Heart left ventricle (tissue), 16 donors: ENCODE measurements around the gene S100A13. TPM values are rescaled to one million over a fixed set of nuclear protein-coding genes. Genes with fewer than 3 reads are reported as not detected.

Source experiments
- ATAC-seq, 4 donors: fragments of 200-7000 bp; cut with Tn5 transposase; one replicate each; pipeline ENCODE4 v1.9.1; 2020 to 2022; ENCODE audit warnings: moderate library complexity in 4 of 4, mild to moderate bottlenecking in 3 of 4, moderate number of reproducible peaks in 1 of 4
- DNase-seq, 5 donors: peaks; one replicate each; pipeline ENCODE4 v3.0.0-alpha.2; 2020
- H3K27ac ChIP-seq, 12 donors: fragments of 200-600 bp; sonication (generic) in 4 of 12; one replicate each; pipeline versions ENCODE4 v1.5.0 to v1.8.0; 2016 to 2022; ENCODE audit warnings: mild to moderate bottlenecking in 2 of 12
- H3K27me3 ChIP-seq, 9 donors: fragments of 200-600 bp; sonication (generic) in 2 of 9; one replicate each; pipeline versions ENCODE4 v1.5.1 to v1.8.0; 2016 to 2022; ENCODE audit warnings: mild to moderate bottlenecking in 3 of 9
- H3K36me3 ChIP-seq, 9 donors: fragments of 200-600 bp; sonication (generic) in 2 of 9; one replicate each; pipeline versions ENCODE4 v1.5.0 to v1.8.0; 2018 to 2022; ENCODE audit warnings: mild to moderate bottlenecking in 2 of 9
- H3K4me1 ChIP-seq, 12 donors: fragments of 200-600 bp; sonication (generic) in 4 of 12; one replicate each; pipeline versions ENCODE4 v1.5.0 to v1.8.0; 2016 to 2022; ENCODE audit warnings: mild to moderate bottlenecking in 3 of 12
- H3K4me3 ChIP-seq, 12 donors: fragments of 200-600 bp; sonication (generic) in 4 of 12; one replicate each; pipeline versions ENCODE4 v1.5.0 to v1.8.0; 2017 to 2022; ENCODE audit warnings: mild to moderate bottlenecking in 9 of 12, moderate library complexity in 4 of 12
- H3K9me3 ChIP-seq, 12 donors: fragments of 200-600 bp; sonication (generic) in 4 of 12; one replicate each; pipeline versions ENCODE4 v1.5.0 to v1.8.0; 2016 to 2022; ENCODE audit warnings: mild to moderate bottlenecking in 1 of 12
- POLR2A ChIP-seq, 2 donors: fragments of 450-650 bp; IDR thresholded peaks; one replicate each; pipeline ENCODE4 v1.6.1; 2017; ENCODE audit warnings: antibody characterized with exemption in 2 of 2, mild to moderate bottlenecking in 2 of 2, moderate library complexity in 2 of 2
- WGBS, 4 donors: extraction: QIAGEN DNeasy Blood & Tissue Kit in 2 of 4; methylation state at CpG; one replicate each; pipeline versions ENCODE4 v1.1.5 to v1.1.7; 2013 to 2018; 5-methylcytosine and 5-hydroxymethylcytosine counted together
- intact Hi-C, 10 donors: fragments of 100-400 bp; cut with DNase I; formaldehyde crosslinking; loops; one replicate each; pipeline versions ENCODE4 v1.11.1 to v1.14.2; 2022
- polyA plus RNA-seq, 2 donors: library from polyadenylated mRNA; stranded (reverse); fragments of 200-250 nt; gene quantifications; one replicate each; pipeline ENCODE4 v1.2.3, GENCODE V29; 2013
- total RNA-seq, 9 donors: library from RNA; depleted of rRNA in 2 of 9; stranded (reverse); fragments of >200 nt in 2 of 9; fragmentation: NEBNext Ultra II Directional in 3 of 9; extraction: Animal tissue kit (Norgen Biotek cat#: 25700) in 3 of 9; gene quantifications; one replicate each; pipeline versions ENCODE4 v1.1.0 to v1.2.4, GENCODE V29; 2016 to 2023
- TF ChIP-seq, protein P1 (sequence below), 12 donors: fragments of 200-600 bp; sonication (generic) in 4 of 12; IDR thresholded peaks; one replicate each; pipeline versions ENCODE4 v1.5.0 to v1.8.0; 2018 to 2022; ENCODE audit warnings: antibody characterized with exemption in 12 of 12, mild to moderate bottlenecking in 5 of 12
- donor health status: ischemic (EF 13 %, LVEDD 7.1; RV severe dilation, severe dysfunction).
- donor health status: healthy with polysubstance abuse.
- donor health status: DM: no; HTN: yes; CAD: no.
- donor health status: DM: no; HTN: no; CAD: no.
- donor health status: ischemic (EF 25% LVEDD 6.9; RV normal size, moderate dysfunction).
- donor health status: ischemic (EF 25% LVEDD 5.7; RV mildly dilated, moderate dysfunction).
- donor health status: healthy.
- donor health status: DM: yes; HTN: yes; CAD: no.
- donor health status: ischemic (EF 35%, LVEDD 5.7; RV mildly dilated, moderate dysfunction).
- donor health status: nonischemic (EF 11% LVEDD 7.7; RV severe dilation, severe dysfunction).
- donor health status: DM: yes; HTN: yes; CAD: no.
- donor health status: PGD.
- donor health status: ischemic (EF 29% LVEDD 5.4; RV normal size, mild dysfunction).
- donor health status: nonischemic (EF 23%, LVEDD 6.1; RV moderate dilation, normal function).

Gene S100A13
- total and polyA plus RNA-seq, 11 donors, result 98.1 to 272 (median 138) TPM

DNA sequence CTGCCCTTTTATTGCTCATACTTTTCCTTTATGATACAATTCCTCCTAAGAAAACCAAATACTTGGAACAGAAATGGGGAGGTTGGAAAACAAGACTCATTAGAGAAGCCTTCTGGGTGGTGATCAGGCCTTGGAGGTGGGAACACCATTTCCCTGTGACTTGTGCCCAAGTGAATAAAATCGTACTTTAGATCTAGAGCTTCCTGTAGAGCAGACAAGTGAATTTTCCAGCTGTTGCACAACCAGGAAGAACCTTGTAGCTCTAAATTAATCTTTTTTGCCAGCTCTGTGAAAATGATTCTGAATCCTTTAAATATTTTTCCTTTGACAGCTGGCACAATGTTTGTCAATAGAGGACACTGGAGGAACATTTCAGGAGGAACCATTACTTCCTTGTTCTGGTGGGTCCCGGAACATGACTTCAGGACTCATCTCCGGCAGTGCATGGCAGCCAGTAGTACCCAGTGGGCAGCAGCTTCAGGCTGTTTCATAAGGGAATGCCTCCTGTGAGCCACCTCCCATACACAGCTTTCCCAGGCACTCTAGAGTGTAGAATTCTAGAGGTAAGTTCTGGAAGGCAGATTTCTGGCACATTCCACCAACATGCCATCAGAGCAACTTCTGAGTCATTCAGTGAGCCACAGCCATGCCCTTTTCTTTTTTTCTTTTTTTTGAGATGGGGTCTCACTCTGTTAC, 25.6 kb upstream of the S100A13 start:
- peak in 2 of 4 donors; percentile 26 to 29 for ATAC-seq
- WGBS, 4 donors, result 39 to 65% (median 57%) methylated on average over 3 of the region's 3 CpGs
- H3K27ac ChIP-seq, result peak overlapping the region in 11 of 12 donors; percentile 4 to 82 (median 43)

DNA sequence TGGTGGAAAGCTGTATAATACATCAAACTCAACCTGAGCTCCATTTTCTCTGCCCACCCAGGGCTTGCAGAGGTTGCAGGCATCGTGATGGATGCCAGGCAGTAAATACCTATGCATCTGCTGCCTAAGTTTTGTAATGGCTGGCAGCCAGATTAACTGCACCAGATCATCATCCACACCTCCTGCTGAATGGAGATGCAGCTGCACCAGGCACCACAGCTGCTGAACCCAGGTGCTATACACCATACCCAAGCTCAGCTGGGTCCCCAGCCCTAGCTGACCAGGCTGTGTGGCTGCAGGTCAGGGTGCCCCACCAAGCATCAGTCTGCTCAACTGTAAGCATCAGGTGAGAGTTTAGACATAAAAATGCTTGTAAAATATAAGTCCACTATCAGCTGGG, 24.5 kb upstream of the S100A13 start:
- Histone ChIP-seq H3K27ac (no peak overlapping the region), H3K27me3 (no peaks in the 10 kb centered on the region), H3K36me3 (peaks cover 0 to 8% (median under 1%) of the 10 kb centered on the region in 9 donors), H3K4me3 (no peak overlapping the region), H3K4me1 (peaks cover 0 to 28% (median 9%) of the 10 kb centered on the region in 12 donors), H3K9me3 (no peaks in the 10 kb centered on the region)
- ATAC-seq, result no peak
- WGBS, 4 donors, result 83 to 94% (median 88%) methylated on average over 1 of the region's 1 CpG
- no peak for TF ChIP-seq POLR2A (IDR thresholded peaks at IDR 0.05)
- TF ChIP-seq, protein P1, sequence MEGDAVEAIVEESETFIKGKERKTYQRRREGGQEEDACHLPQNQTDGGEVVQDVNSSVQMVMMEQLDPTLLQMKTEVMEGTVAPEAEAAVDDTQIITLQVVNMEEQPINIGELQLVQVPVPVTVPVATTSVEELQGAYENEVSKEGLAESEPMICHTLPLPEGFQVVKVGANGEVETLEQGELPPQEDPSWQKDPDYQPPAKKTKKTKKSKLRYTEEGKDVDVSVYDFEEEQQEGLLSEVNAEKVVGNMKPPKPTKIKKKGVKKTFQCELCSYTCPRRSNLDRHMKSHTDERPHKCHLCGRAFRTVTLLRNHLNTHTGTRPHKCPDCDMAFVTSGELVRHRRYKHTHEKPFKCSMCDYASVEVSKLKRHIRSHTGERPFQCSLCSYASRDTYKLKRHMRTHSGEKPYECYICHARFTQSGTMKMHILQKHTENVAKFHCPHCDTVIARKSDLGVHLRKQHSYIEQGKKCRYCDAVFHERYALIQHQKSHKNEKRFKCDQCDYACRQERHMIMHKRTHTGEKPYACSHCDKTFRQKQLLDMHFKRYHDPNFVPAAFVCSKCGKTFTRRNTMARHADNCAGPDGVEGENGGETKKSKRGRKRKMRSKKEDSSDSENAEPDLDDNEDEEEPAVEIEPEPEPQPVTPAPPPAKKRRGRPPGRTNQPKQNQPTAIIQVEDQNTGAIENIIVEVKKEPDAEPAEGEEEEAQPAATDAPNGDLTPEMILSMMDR (IDR thresholded peaks at IDR 0.05), result no peak
- intact Hi-C loops, result loop anchor here in 2 of 10 donors (5.0 to 10.0 kb wide), 2 partner anchors 49 to 77 kb away; no protein-coding TSS in a partner anchor
- DNase-seq, result no peak

More for the DNA sequence above, 25.6 kb upstream of the S100A13 start:
- no peaks in the 10 kb centered on the region for H3K36me3 ChIP-seq
- intact Hi-C loops, result loop anchor here in 2 of 10 donors (5.0 to 10.0 kb wide), 2 partner anchors 51 to 78 kb away; no protein-coding TSS in a partner anchor
- no peak overlapping the region for H3K4me3 ChIP-seq
- no peak for DNase-seq
- no peak for TF ChIP-seq POLR2A (IDR thresholded peaks at IDR 0.05)
- TF ChIP-seq, protein P1 (IDR thresholded peaks at IDR 0.05), result no peak
- no peaks in the 10 kb centered on the region for H3K27me3 ChIP-seq
- H3K4me1 ChIP-seq, result peaks cover 0 to 23% (median 8%) of the 10 kb centered on the region in 12 donors
- no peaks in the 10 kb centered on the region for H3K9me3 ChIP-seq

DNA sequence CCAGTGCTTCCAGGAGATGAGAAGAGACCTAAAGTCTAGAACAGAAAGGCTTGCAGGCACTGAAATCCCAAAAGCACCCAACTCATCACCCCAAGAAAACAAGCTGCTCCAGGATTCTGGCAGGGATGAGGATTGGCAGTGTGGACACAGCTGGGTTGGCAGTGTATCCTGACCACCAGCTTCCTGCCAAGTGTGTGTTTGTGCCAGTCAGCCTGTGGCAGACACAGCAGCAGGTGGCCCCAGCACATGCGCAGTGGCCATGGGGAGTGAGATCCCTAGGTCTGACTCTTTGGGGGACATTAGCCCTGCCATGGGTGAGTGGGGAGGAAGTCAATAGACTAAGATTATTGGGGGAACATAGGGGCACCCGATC, 22.5 kb upstream of the S100A13 start:
- Histone ChIP-seq H3K4me3 (no peak overlapping the region), H3K36me3 (peaks cover 0 to 27% (median 19%) of the 10 kb centered on the region in 9 donors), H3K9me3 (no peaks in the 10 kb centered on the region), H3K27ac (peak overlapping the region in 2 of 12 donors; percentile 12 to 28), H3K27me3 (no peaks in the 10 kb centered on the region), H3K4me1 (peaks cover 0 to 46% (median 9%) of the 10 kb centered on the region in 12 donors)
- TF ChIP-seq, protein P1 (IDR thresholded peaks at IDR 0.05), result no peak
- no peak for TF ChIP-seq POLR2A (IDR thresholded peaks at IDR 0.05)
- intact Hi-C loops, result loop anchor here in 2 of 10 donors (5.0 to 10.0 kb wide), 2 partner anchors 48 to 75 kb away; no protein-coding TSS in a partner anchor
- WGBS, 4 donors, result 70 to 85% (median 81%) methylated on average over 2 of the region's 2 CpGs
- ATAC-seq (peak; percentile 57 to 87 (median 76)), DNase-seq (peak in 4 of 5 donors; percentile 46 to 82 (median 78))

DNA sequence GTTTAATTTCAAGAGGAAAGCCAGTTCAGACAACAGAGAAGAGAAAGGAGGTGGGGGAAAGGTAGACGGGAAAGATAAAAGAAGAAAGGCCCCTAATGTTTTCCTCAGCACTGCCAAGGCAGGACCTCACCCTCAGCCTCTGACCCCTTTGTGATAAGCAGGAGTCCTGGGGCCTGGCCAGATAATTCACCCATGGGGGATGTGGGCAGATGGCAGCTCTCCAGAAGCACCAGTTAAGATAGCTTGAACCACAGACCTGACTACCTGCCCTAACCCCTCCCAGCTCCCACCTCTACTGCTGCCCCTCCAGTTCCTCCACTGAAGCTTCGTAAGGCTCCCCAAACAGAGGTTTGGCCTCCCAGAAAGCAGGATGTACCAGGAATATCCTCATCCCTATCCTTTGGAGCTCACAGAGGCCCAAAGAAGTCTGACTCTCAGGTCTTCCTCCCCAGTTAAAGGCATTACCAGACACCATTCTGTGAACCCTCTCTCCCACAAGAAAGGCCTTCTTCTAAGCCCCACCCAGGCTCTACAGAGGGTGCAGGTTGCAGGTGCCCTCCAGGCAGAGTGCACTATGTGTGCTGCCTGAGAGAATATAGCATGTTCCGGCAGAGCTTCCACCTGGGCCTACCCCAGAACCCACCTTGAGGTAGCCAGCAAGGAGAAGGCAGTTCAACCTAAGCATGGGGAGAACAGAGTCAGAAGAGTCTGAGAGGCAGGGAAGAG, 22.0 kb upstream of the S100A13 start:
- TF ChIP-seq, protein P1 (IDR thresholded peaks at IDR 0.05), result no peak
- no peak for TF ChIP-seq POLR2A (IDR thresholded peaks at IDR 0.05)
- H3K9me3 ChIP-seq, result no peaks in the 10 kb centered on the region
- intact Hi-C loops, result no loop called here
- WGBS, 4 donors, result 37 to 62% (median 53%) methylated on average over 3 of the region's 3 CpGs
- DNase-seq, result no peak
- H3K36me3 ChIP-seq, result peaks cover 0 to 33% (median 25%) of the 10 kb centered on the region in 9 donors
- ATAC-seq, result peak in 2 of 4 donors; percentile 3 to 9
- H3K27me3 ChIP-seq, result no peaks in the 10 kb centered on the region
- no peak overlapping the region for H3K4me3 ChIP-seq
- H3K4me1 ChIP-seq, result peaks cover 0 to 49% (median 13%) of the 10 kb centered on the region in 12 donors
- peak overlapping the region in 2 of 12 donors; percentile 12 to 28 for H3K27ac ChIP-seq
